Mucosa of rectum (tissue), 2 donors: Measurements from ENCODE around the gene SUDS3.

Source experiments
- H3K27ac ChIP-seq, 2 donors: one replicate each; pipeline ENCODE4 v1.7.0; 2013; ENCODE audit warnings: inconsistent platforms in 2 of 2, low read depth in 2 of 2, low read length in 2 of 2
- H3K27me3 ChIP-seq, 2 donors: one replicate each; pipeline ENCODE4 v1.7.0; 2013; ENCODE audit warnings: low read length in 2 of 2; ENCODE audit not compliant: control insufficient read depth in 2 of 2, insufficient read depth in 2 of 2
- H3K36me3 ChIP-seq, 2 donors: one replicate each; pipeline ENCODE4 v1.7.0; 2013; ENCODE audit warnings: low read length in 2 of 2; ENCODE audit not compliant: control insufficient read depth in 2 of 2, insufficient read depth in 2 of 2
- H3K4me1 ChIP-seq, 2 donors: one replicate each; pipeline ENCODE4 v1.7.0; 2013; ENCODE audit warnings: low read length in 2 of 2, mild to moderate bottlenecking in 1 of 2; ENCODE audit not compliant: control insufficient read depth in 2 of 2, insufficient read depth in 2 of 2
- H3K4me3 ChIP-seq, 2 donors: one replicate each; pipeline ENCODE4 v1.7.0; 2013; ENCODE audit warnings: low read length in 2 of 2
- H3K9ac ChIP-seq, 2 donors: one replicate each; pipeline ENCODE4 v1.7.0; 2013; ENCODE audit warnings: low read length in 2 of 2, low read depth in 1 of 2, mild to moderate bottlenecking in 1 of 2
- H3K9me3 ChIP-seq, 2 donors: one replicate each; pipeline ENCODE4 v1.7.0; 2013; ENCODE audit warnings: low read length in 2 of 2; ENCODE audit not compliant: control insufficient read depth in 2 of 2
- donor health status: healthy.
- donor health status: Normal muscosa, but diverticular disease.

The SUDS3 gene

GRCh38 chr12:118376089-118377020, at the start of gene SUDS3:
Gene SUDS3 (plus strand): TSS chr12:118376555. CDS start chr12:118376692, 137 bp downstream.
- H3K27ac ChIP-seq: peak within 1 kb of the TSS; percentile 93 to 95
- H3K9me3 ChIP-seq: no peaks in the 10 kb centered on the region
- H3K27me3 ChIP-seq: no peaks in the 10 kb centered on the region
- H3K9ac ChIP-seq: peak within 1 kb of the TSS; percentile 86 to 95
- peak within 1 kb of the TSS; percentile 85 to 92 for H3K4me3 ChIP-seq
- H3K4me1 ChIP-seq: peaks cover 19 to 24% of the 10 kb centered on the region in 2 donors
- peaks cover 13% of the 10 kb centered on the region in 2 donors for H3K36me3 ChIP-seq

- Histone ChIP-seq H3K9me3 (no peaks in the 10 kb centered on the region), H3K9ac (no peak overlapping the region), H3K36me3 (no peaks in the 10 kb centered on the region), H3K27me3 (no peaks in the 10 kb centered on the region), H3K4me1 (peaks cover 0 to 5% of the 10 kb centered on the region in 2 donors), H3K27ac (no peak overlapping the region), H3K4me3 (no peak overlapping the region)
Measured at GRCh38 chr12:118326991-118327390, 49.4 kb upstream of the SUDS3 start.

GRCh38 chr12:118327391-118327790, 49.0 kb upstream of the SUDS3 start:
- peaks cover 0 to 5% of the 10 kb centered on the region in 2 donors for H3K4me1 ChIP-seq
- no peaks in the 10 kb centered on the region for H3K27me3 ChIP-seq
- H3K27ac ChIP-seq: no peak overlapping the region
- no peak overlapping the region for H3K4me3 ChIP-seq
- no peak overlapping the region for H3K9ac ChIP-seq
- no peaks in the 10 kb centered on the region for H3K36me3 ChIP-seq
- no peaks in the 10 kb centered on the region for H3K9me3 ChIP-seq

GRCh38 chr12:118328486-118329330, 47.6 kb upstream of the SUDS3 start:
- Histone ChIP-seq H3K27me3 (no peaks in the 10 kb centered on the region), H3K9ac (no peak overlapping the region), H3K4me3 (no peak overlapping the region), H3K4me1 (peaks cover 0 to 5% of the 10 kb centered on the region in 2 donors), H3K36me3 (no peaks in the 10 kb centered on the region), H3K9me3 (no peaks in the 10 kb centered on the region), H3K27ac (no peak overlapping the region)

GRCh38 chr12:118330421-118331018, 45.8 kb upstream of the SUDS3 start:
- peak overlapping the region in 1 of 2 donors; percentile 7 for H3K9ac ChIP-seq
- H3K4me3 ChIP-seq: no peak overlapping the region
- no peaks in the 10 kb centered on the region for H3K27me3 ChIP-seq
- no peaks in the 10 kb centered on the region for H3K36me3 ChIP-seq
- peak overlapping the region in 1 of 2 donors; percentile 13 for H3K27ac ChIP-seq
- no peaks in the 10 kb centered on the region for H3K9me3 ChIP-seq
- peaks cover 0 to 5% of the 10 kb centered on the region in 2 donors for H3K4me1 ChIP-seq

- H3K4me1 ChIP-seq: peaks cover 0 to 5% of the 10 kb centered on the region in 2 donors
- no peak overlapping the region for H3K27ac ChIP-seq
- no peaks in the 10 kb centered on the region for H3K9me3 ChIP-seq
- no peak overlapping the region for H3K4me3 ChIP-seq
- no peaks in the 10 kb centered on the region for H3K27me3 ChIP-seq
- H3K36me3 ChIP-seq: no peaks in the 10 kb centered on the region
- no peak overlapping the region for H3K9ac ChIP-seq
Measured at GRCh38 chr12:118332511-118332910, 43.8 kb upstream of the SUDS3 start.

GRCh38 chr12:118334241-118334640, 42.1 kb upstream of the SUDS3 start:
- no peak overlapping the region for H3K4me3 ChIP-seq
- no peaks in the 10 kb centered on the region for H3K27me3 ChIP-seq
- no peaks in the 10 kb centered on the region for H3K36me3 ChIP-seq
- no peak overlapping the region for H3K9ac ChIP-seq
- H3K9me3 ChIP-seq: no peaks in the 10 kb centered on the region
- no peak overlapping the region for H3K27ac ChIP-seq
- H3K4me1 ChIP-seq: peaks cover 0 to 5% of the 10 kb centered on the region in 2 donors

- H3K4me1 ChIP-seq: peaks cover 0 to 3% of the 10 kb centered on the region in 2 donors
- H3K27me3 ChIP-seq: no peaks in the 10 kb centered on the region
- no peak overlapping the region for H3K27ac ChIP-seq
- H3K9ac ChIP-seq: no peak overlapping the region
- no peaks in the 10 kb centered on the region for H3K9me3 ChIP-seq
- no peak overlapping the region for H3K4me3 ChIP-seq
- H3K36me3 ChIP-seq: no peaks in the 10 kb centered on the region
Measured at GRCh38 chr12:118334939-118335567, 41.3 kb upstream of the SUDS3 start.

- Histone ChIP-seq H3K36me3 (no peaks in the 10 kb centered on the region), H3K27me3 (no peaks in the 10 kb centered on the region), H3K27ac (no peak overlapping the region), H3K4me3 (no peak overlapping the region), H3K9ac (no peak overlapping the region), H3K9me3 (no peaks in the 10 kb centered on the region), H3K4me1 (no peaks in the 10 kb centered on the region)
Measured at GRCh38 chr12:118336123-118336522, 40.2 kb upstream of the SUDS3 start.
